ENCODE measurements around the gene RNASET2.

The RNASET2 gene

GRCh38 chr6:166987930-166988329 is 31.6 kb upstream of the RNASET2 start:
- H3K4me3 ChIP-seq (replicated peaks in 1 of 2; ENCODE audit: low read depth in 2 of 2, low read length in 2 of 2), result no peak overlapping the region
- no peak for TF ChIP-seq CTCF (IDR thresholded peaks at IDR 0.05; ENCODE audit: low read depth, low read length)
- DNase-seq (ENCODE audit: low read depth in 2 of 2), result no peak

GRCh38 chr6:166987448-166987847 is 31.1 kb upstream of the RNASET2 start:
- no peak for TF ChIP-seq CTCF (IDR thresholded peaks at IDR 0.05; ENCODE audit: low read depth, low read length)
- DNase-seq (ENCODE audit: low read depth in 2 of 2), result no peak
- no peak overlapping the region for H3K4me3 ChIP-seq (replicated peaks in 1 of 2; ENCODE audit: low read depth in 2 of 2, low read length in 2 of 2)

GRCh38 chr6:166980738-166981137 is 24.4 kb upstream of the RNASET2 start:
- TF ChIP-seq CTCF (IDR thresholded peaks at IDR 0.05; ENCODE audit: low read depth, low read length), result no peak
- no peak overlapping the region for H3K4me3 ChIP-seq (replicated peaks in 1 of 2; ENCODE audit: low read depth in 2 of 2, low read length in 2 of 2)
- DNase-seq (ENCODE audit: low read depth in 2 of 2), result no peak

DNA sequence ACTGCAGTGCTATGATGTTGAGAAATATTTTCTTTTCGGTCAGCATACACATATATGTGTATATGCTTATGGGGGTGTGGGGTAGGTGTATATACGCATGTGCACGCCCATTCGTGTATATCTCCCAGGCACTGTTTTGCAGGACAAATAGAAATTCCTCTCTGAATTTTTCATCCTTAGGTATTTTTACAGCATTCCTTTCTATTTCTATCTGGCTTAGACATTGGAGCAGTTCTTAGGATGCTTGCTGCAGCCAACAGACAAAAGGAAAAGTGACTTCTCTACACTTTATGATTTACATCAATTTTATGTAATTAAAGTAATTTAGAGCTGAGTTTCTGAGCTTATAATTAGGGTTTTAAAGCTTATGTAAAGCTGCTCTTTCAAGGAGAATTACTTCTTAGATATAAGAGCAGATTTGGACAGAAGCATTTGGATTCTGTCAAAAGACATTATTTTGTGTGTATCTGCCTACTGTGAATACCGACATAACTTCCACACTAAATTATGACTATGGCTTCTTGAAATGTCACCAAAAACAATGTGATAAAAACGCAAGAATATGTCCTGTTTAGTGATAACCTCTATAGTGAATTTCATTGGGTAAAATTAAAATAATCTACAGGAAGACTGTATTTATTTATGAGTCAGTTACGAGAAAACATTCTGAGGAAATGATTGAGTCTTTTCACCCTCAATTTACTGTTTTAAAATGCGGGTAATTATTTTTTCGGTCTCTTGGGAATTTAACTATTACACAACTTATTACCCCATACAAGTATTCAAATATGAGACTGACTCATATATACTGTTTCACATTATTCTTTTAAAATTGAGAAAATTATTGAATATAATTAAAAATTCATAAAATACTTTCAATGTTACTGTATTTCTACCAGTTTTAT is 21.5 kb upstream of the RNASET2 start:
- peak; percentile 43 to 78 for DNase-seq (ENCODE audit: low read depth in 2 of 2)
- TF ChIP-seq CTCF (IDR thresholded peaks at IDR 0.05; ENCODE audit: low read depth, low read length), result no peak
- no peak overlapping the region for H3K4me3 ChIP-seq (replicated peaks in 1 of 2; ENCODE audit: low read depth in 2 of 2, low read length in 2 of 2)

DNA sequence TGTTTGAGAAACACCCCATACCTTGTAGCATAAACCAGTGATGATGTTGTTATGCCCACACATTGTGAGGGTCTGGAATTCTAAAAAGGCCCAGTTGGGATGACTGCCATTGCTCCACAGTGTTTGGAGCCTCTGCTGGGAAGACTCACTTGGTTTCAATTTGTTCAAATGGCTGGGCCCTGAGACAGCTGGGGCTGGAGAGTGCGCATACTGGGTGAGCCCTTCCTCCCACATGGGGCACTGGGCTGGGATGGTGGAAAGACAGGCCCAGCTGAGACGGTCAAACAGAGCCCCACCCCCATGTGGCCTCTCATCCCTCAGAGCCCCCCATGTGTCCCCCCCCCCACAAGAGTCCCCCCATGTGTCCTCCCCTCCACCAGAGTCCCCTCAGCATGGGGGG is 20.3 kb upstream of the RNASET2 start:
- no peak for DNase-seq (ENCODE audit: low read depth in 2 of 2)
- no peak overlapping the region for H3K4me3 ChIP-seq (replicated peaks in 1 of 2; ENCODE audit: low read depth in 2 of 2, low read length in 2 of 2)
- TF ChIP-seq CTCF (IDR thresholded peaks at IDR 0.05; ENCODE audit: low read depth, low read length), result no peak

DNA sequence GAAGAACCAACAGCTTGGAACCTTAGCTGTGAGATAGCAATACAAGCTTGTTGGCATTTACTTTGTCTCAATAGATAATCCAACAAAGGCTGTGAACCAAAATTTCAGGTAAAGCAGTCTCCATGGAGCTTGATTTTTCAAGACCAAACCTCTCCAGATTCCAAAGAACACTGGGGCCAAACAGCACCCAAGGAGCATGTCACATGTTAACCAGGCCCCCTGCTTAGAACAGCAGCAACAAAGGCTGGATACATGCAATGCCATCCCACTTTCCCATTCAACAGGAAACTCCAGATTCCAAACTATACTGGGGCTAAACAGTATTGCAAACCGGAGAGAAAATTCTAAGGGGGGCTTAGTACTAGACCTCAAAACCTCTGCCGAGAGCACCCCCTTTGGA is 15.8 kb upstream of the RNASET2 start:
- DNase-seq (ENCODE audit: low read depth in 2 of 2), result no peak
- H3K4me3 ChIP-seq (replicated peaks in 1 of 2; ENCODE audit: low read depth in 2 of 2, low read length in 2 of 2), result no peak overlapping the region
- no peak for TF ChIP-seq CTCF (IDR thresholded peaks at IDR 0.05; ENCODE audit: low read depth, low read length)
